ENCODE measurements around the gene TMEM117.
A peak's percentile ranks its signal among the peaks of the same experiment; 100 is the strongest.

The TMEM117 gene

GRCh38 chr12:43835656-43836474, at the start of gene TMEM117:
TMEM117 (plus strand) TSS chr12:43836081.
- peak; percentile 29 to 31 for DNase-seq (ENCODE audit: low read depth in 2 of 2)

GRCh38 chr12:43786899-43787693, 48.8 kb upstream of the TMEM117 start:
- no peak for DNase-seq (ENCODE audit: low read depth in 2 of 2)

- DNase-seq (ENCODE audit: low read depth in 2 of 2), result no peak
Observed at GRCh38 chr12:43789941-43790340, 45.9 kb upstream of the TMEM117 start.

- DNase-seq (ENCODE audit: low read depth in 2 of 2), result no peak
Observed at GRCh38 chr12:43795716-43796280, 40.1 kb upstream of the TMEM117 start.

- no peak for DNase-seq (ENCODE audit: low read depth in 2 of 2)
Observed at GRCh38 chr12:43797561-43798217, 38.2 kb upstream of the TMEM117 start.

GRCh38 chr12:43805149-43805859, 30.6 kb upstream of the TMEM117 start:
- DNase-seq (ENCODE audit: low read depth in 2 of 2), result no peak

- peak; percentile 64 to 70 for DNase-seq (ENCODE audit: low read depth in 2 of 2)
Observed at GRCh38 chr12:43805860-43806736, 29.8 kb upstream of the TMEM117 start, which contains the start of gene TWF1. TWF1 (minus strand) TSS chr12:43806317; CDS start chr12:43806245, 72 bp downstream.

GRCh38 chr12:43806737-43807072, 29.2 kb upstream of the TMEM117 start:
- no peak for DNase-seq (ENCODE audit: low read depth in 2 of 2)

GRCh38 chr12:43807386-43807785, 28.5 kb upstream of the TMEM117 start:
- no peak for DNase-seq (ENCODE audit: low read depth in 2 of 2)

- DNase-seq (ENCODE audit: low read depth in 2 of 2), result no peak
Observed at GRCh38 chr12:43812057-43812456, 23.8 kb upstream of the TMEM117 start.

GRCh38 chr12:43812926-43813325, 23.0 kb upstream of the TMEM117 start:
- DNase-seq (ENCODE audit: low read depth in 2 of 2), result no peak

- no peak for DNase-seq (ENCODE audit: low read depth in 2 of 2)
Observed at GRCh38 chr12:43815416-43815815, 20.5 kb upstream of the TMEM117 start.

GRCh38 chr12:43816168-43816567, 19.7 kb upstream of the TMEM117 start:
- DNase-seq (ENCODE audit: low read depth in 2 of 2), result no peak

- no peak for DNase-seq (ENCODE audit: low read depth in 2 of 2)
Observed at GRCh38 chr12:43824207-43824775, 11.6 kb upstream of the TMEM117 start.

- DNase-seq (ENCODE audit: low read depth in 2 of 2), result no peak
Observed at GRCh38 chr12:43826681-43827080, 9.2 kb upstream of the TMEM117 start.

- no peak for DNase-seq (ENCODE audit: low read depth in 2 of 2)
Observed at GRCh38 chr12:43827093-43827492, 8.8 kb upstream of the TMEM117 start.

GRCh38 chr12:43832463-43833168, 3.3 kb upstream of the TMEM117 start:
- no peak for DNase-seq (ENCODE audit: low read depth in 2 of 2)

- no peak for DNase-seq (ENCODE audit: low read depth in 2 of 2)
Observed at GRCh38 chr12:43835264-43835655, 621 bp upstream of the TMEM117 start.

GRCh38 chr12:43836475-43836989, 651 bp downstream of the TMEM117 start:
- no peak for DNase-seq (ENCODE audit: low read depth in 2 of 2)
